Neural cell (in vitro differentiated cells): ENCODE data around the gene CNTNAP2. TPM values are rescaled to one million over a fixed set of nuclear protein-coding genes. Genes with fewer than 3 reads are reported as not detected.

Experiments
- H2AFZ ChIP-seq: fragments of 200-600, 300-800 bp; sonication (generic), shearing (Covaris generic); 2 replicates; pipeline ENCODE4 v1.6.0; 2014; ENCODE audit warnings: low read depth, mild to moderate bottlenecking, antibody characterized with exemption, low read length, moderate library complexity
- H3F3A ChIP-seq: fragments of 200-600 bp; shearing (Covaris generic); 2 replicates; pipeline ENCODE4 v1.6.1; 2016; ENCODE audit warnings: mild to moderate bottlenecking, moderate library complexity, mixed read lengths, antibody characterized with exemption, low read length; ENCODE audit not compliant: insufficient read depth, poor library complexity, severe bottlenecking
- H3K27ac ChIP-seq: fragments of 200-600, 300-800 bp; sonication (generic), shearing (Covaris generic); 2 replicates; pipeline ENCODE4 v1.5.1; 2014; ENCODE audit warnings: mild to moderate bottlenecking, low read length, moderate library complexity
- H3K27me3 ChIP-seq: fragments of 300-800, 200-600 bp; sonication (generic), shearing (Covaris generic); 2 replicates; pipeline ENCODE4 v1.6.0; 2014; ENCODE audit warnings: mild to moderate bottlenecking, low read depth, low read length, moderate library complexity; ENCODE audit not compliant: insufficient read depth
- H3K36me3 ChIP-seq: fragments of 300-800, 200-600 bp; sonication (generic), shearing (Covaris generic); 2 replicates; pipeline ENCODE4 v1.5.1; 2014; ENCODE audit warnings: mild to moderate bottlenecking, antibody characterized with exemption, low read length, moderate library complexity; ENCODE audit not compliant: insufficient read depth
- H3K4me2 ChIP-seq: fragments of 300-800, 200-600 bp; sonication (generic), shearing (Covaris generic); 2 replicates; pipeline ENCODE4 v1.6.0; 2014; ENCODE audit warnings: mild to moderate bottlenecking, low read length
- H3K4me3 ChIP-seq: fragments of 300-800, 200-600 bp; sonication (generic), shearing (Covaris generic); 2 replicates; pipeline ENCODE4 v1.5.1; 2014; ENCODE audit warnings: mild to moderate bottlenecking, low read length, moderate library complexity
- H3K79me2 ChIP-seq: fragments of 200-600 bp; shearing (Covaris generic); replicated peaks from 2 replicates; pipeline ENCODE4 v1.6.0; 2014; ENCODE audit warnings: mild to moderate bottlenecking, low read length, moderate library complexity; ENCODE audit not compliant: insufficient read depth
- H3K9ac ChIP-seq: fragments of 300-800, 200-600 bp; sonication (generic), shearing (Covaris generic); 2 replicates; pipeline ENCODE4 v1.6.1; 2016; ENCODE audit warnings: mild to moderate bottlenecking, low read length, mixed read lengths
- H3K9me2 ChIP-seq: fragments of 200-600 bp; shearing (Covaris generic); 2 replicates; pipeline ENCODE4 v1.6.1; 2016; ENCODE audit warnings: mild to moderate bottlenecking, low read length, mixed read lengths; ENCODE audit not compliant: insufficient read depth
- H3K9me3 ChIP-seq: fragments of 200-600, 300-800 bp; sonication (generic), shearing (Covaris generic); 2 replicates; pipeline ENCODE4 v1.6.1; 2016; ENCODE audit warnings: mild to moderate bottlenecking, mixed run types, low read length, moderate library complexity, mixed read lengths
- H4K20me1 ChIP-seq: fragments of 200-600 bp; shearing (Covaris generic); 2 replicates; pipeline ENCODE4 v1.6.1; 2016; ENCODE audit warnings: mild to moderate bottlenecking, mixed run types; ENCODE audit not compliant: insufficient read depth
- CTCF ChIP-seq: fragments of 450-650 bp; IDR thresholded peaks from 2 replicates; pipeline ENCODE4 v1.5.1; 2014; ENCODE audit warnings: antibody characterized with exemption, mild to moderate bottlenecking, moderate library complexity; ENCODE audit not compliant: poor library complexity, severe bottlenecking
- EP300 ChIP-seq: fragments of 450-650 bp; conservative IDR thresholded peaks from 2 replicates; pipeline ENCODE4 v1.6.1; 2014; ENCODE audit warnings: antibody characterized with exemption, mild to moderate bottlenecking, moderate library complexity; ENCODE audit not compliant: poor library complexity, severe bottlenecking
- EZH2 ChIP-seq: fragments of 200-600, 300-800 bp; shearing (Covaris generic), sonication (generic); IDR thresholded peaks from 2 replicates; pipeline ENCODE4 v1.6.1; 2014; ENCODE audit warnings: antibody characterized with exemption, low read length, borderline replicate concordance, mild to moderate bottlenecking; ENCODE audit not compliant: insufficient read depth, poor library complexity, severe bottlenecking
- MXI1 ChIP-seq: fragments of 450-650 bp; conservative IDR thresholded peaks from 2 replicates; pipeline ENCODE4 v1.6.1; 2014; ENCODE audit warnings: antibody characterized with exemption, mild to moderate bottlenecking; ENCODE audit not compliant: poor library complexity, severe bottlenecking
- POLR2AphosphoS5 ChIP-seq: IDR thresholded peaks from 2 replicates; pipeline ENCODE4 v1.6.1; 2012
- RAD21 ChIP-seq: fragments of 450-650 bp; conservative IDR thresholded peaks from 2 replicates; pipeline ENCODE4 v1.6.1; 2014; ENCODE audit warnings: antibody characterized with exemption, mild to moderate bottlenecking, moderate library complexity
- REST ChIP-seq: IDR thresholded peaks from 2 replicates; pipeline ENCODE4 v1.6.1; 2012; ENCODE audit warnings: borderline replicate concordance
- SMC3 ChIP-seq: fragments of 450-650 bp; conservative IDR thresholded peaks from 2 replicates; pipeline ENCODE4 v1.6.1; 2014; ENCODE audit warnings: antibody characterized with exemption, mild to moderate bottlenecking, moderate library complexity; ENCODE audit not compliant: poor library complexity
- TAF1 ChIP-seq: IDR thresholded peaks from 2 replicates; pipeline ENCODE4 v1.6.1; 2012; ENCODE audit warnings: low read depth
- polyA plus RNA-seq: library from polyadenylated mRNA; depleted of rRNA; stranded (reverse); fragments of >200 nt; gene quantifications from 2 replicates; pipeline ENCODE4 v1.2.3, GENCODE V29; 2014

Gene CNTNAP2
- polyA plus RNA-seq, 1 donor from 2014 or later: 276 TPM

GRCh38 chr7:147012666-147013065 lies 896.1 kb downstream of the CNTNAP2 start:
- H3K9ac ChIP-seq: no peak overlapping the region
- peaks cover 4% of the 10 kb centered on the region for H3F3A ChIP-seq
- no peaks in the 10 kb centered on the region for H3K27me3 ChIP-seq
- H3K27ac ChIP-seq: no peak overlapping the region
- no peak overlapping the region for H3K4me3 ChIP-seq
- H3K79me2 ChIP-seq: no peaks in the 10 kb centered on the region
- no peaks in the 10 kb centered on the region for H3K9me2 ChIP-seq
- no peak overlapping the region for H2AFZ ChIP-seq
- no peaks in the 10 kb centered on the region for H4K20me1 ChIP-seq
- no peaks in the 10 kb centered on the region for H3K9me3 ChIP-seq
- H3K4me2 ChIP-seq: no peak overlapping the region
- no peaks in the 10 kb centered on the region for H3K36me3 ChIP-seq
- no peak for TF ChIP-seq REST
- TF ChIP-seq POLR2AphosphoS5: no peak
- no peak for TF ChIP-seq CTCF
- TF ChIP-seq SMC3: no peak
- TF ChIP-seq MXI1: no peak
- no peak for TF ChIP-seq TAF1
- no peak for TF ChIP-seq EP300
- no peak for TF ChIP-seq RAD21
- no peak for TF ChIP-seq EZH2

GRCh38 chr7:147013825-147014224 lies 897.2 kb downstream of the CNTNAP2 start:
- Histone ChIP-seq H3K27ac (no peak overlapping the region), H3K27me3 (no peaks in the 10 kb centered on the region), H3K4me2 (no peak overlapping the region), H2AFZ (no peak overlapping the region), H3K9me2 (no peaks in the 10 kb centered on the region), H3K79me2 (no peaks in the 10 kb centered on the region), H3K36me3 (no peaks in the 10 kb centered on the region), H3K9ac (no peak overlapping the region), H3K4me3 (no peak overlapping the region), H3F3A (peaks cover 4% of the 10 kb centered on the region), H4K20me1 (no peaks in the 10 kb centered on the region), H3K9me3 (no peaks in the 10 kb centered on the region)
- no peak for TF ChIP-seq CTCF
- TF ChIP-seq EZH2: no peak
- no peak for TF ChIP-seq EP300
- TF ChIP-seq POLR2AphosphoS5: no peak
- TF ChIP-seq SMC3: no peak
- TF ChIP-seq TAF1: no peak
- TF ChIP-seq REST: no peak
- TF ChIP-seq MXI1: no peak
- no peak for TF ChIP-seq RAD21
